CD4-positive, alpha-beta memory T cell (primary cell): ENCODE measurements around the gene MBD3L2. TPM values are rescaled to one million over a fixed set of nuclear protein-coding genes. Genes with fewer than 3 reads are reported as not detected.
"Not testable (repeated sequence)": the region's sequence is repeated elsewhere in the genome, so short reads cannot be mapped to it uniquely, and the experiment has no call there.

ENCODE experiments used
- CTCF ChIA-PET: fragments of 350-600 bp; sonication (Branson Sonifier 250); formaldehyde crosslinking; loops from one replicate; lab custom pipeline; 2021; ENCODE audit warnings: inconsistent platforms; ENCODE audit not compliant: partially characterized antibody; lab: Charles Lee
- POLR2A ChIA-PET: fragments of 350-600 bp; sonication (Branson Sonifier 250); formaldehyde crosslinking; loops from one replicate; lab custom pipeline; 2021; ENCODE audit not compliant: partially characterized antibody; lab: Charles Lee
- DNase-seq, 5 donors: peaks; one replicate each; pipeline versions ENCODE4 v3.0.0 to v3.0.0-alpha.2; 2020 to 2022; ENCODE audit warnings: mixed read lengths in 1 of 5
- H3K27ac ChIP-seq: one replicate; pipeline ENCODE4 v1.7.0; 2013; ENCODE audit warnings: low read depth, low read length
- H3K27me3 ChIP-seq: 2 replicates; pipeline ENCODE4 v1.7.0; 2013; ENCODE audit warnings: mild to moderate bottlenecking, low read length, moderate library complexity; ENCODE audit not compliant: insufficient read depth
- H3K36me3 ChIP-seq: 2 replicates; pipeline ENCODE4 v1.7.0; 2013; ENCODE audit warnings: mild to moderate bottlenecking, low read length, moderate library complexity; ENCODE audit not compliant: insufficient read depth
- H3K4me1 ChIP-seq: 2 replicates; pipeline ENCODE4 v1.7.0; 2013; ENCODE audit warnings: mild to moderate bottlenecking, low read length, moderate library complexity; ENCODE audit not compliant: insufficient read depth
- H3K4me3 ChIP-seq, 2 donors: one replicate each; pipeline ENCODE4 v1.7.0; 2013; ENCODE audit warnings: low read length in 2 of 2, mild to moderate bottlenecking in 1 of 2
- H3K9me3 ChIP-seq, 2 donors: one replicate each; pipeline ENCODE4 v1.7.0; 2013; ENCODE audit warnings: low read length in 2 of 2, control low read depth in 1 of 2; ENCODE audit not compliant: control insufficient read depth in 1 of 2
- H3K27ac Mint-ChIP-seq, 7 donors: one replicate each; pipeline ENCODE4 v1.8.0; 2020 to 2021; ENCODE audit warnings: mixed read lengths in 7 of 7, mild to moderate bottlenecking in 6 of 7, inconsistent platforms in 3 of 7, moderate library complexity in 3 of 7
- H3K27me3 Mint-ChIP-seq, 2 donors: one replicate each; pipeline ENCODE4 v1.8.0; 2020 to 2021; ENCODE audit warnings: mixed read lengths in 2 of 2
- H3K36me3 Mint-ChIP-seq, 2 donors: one replicate each; pipeline ENCODE4 v1.8.0; 2020 to 2021; ENCODE audit warnings: mixed read lengths in 2 of 2, inconsistent platforms in 1 of 2, mild to moderate bottlenecking in 1 of 2
- H3K4me1 Mint-ChIP-seq, 4 donors: one replicate each; pipeline ENCODE4 v1.8.0; 2020 to 2021; ENCODE audit warnings: mixed read lengths in 4 of 4, mild to moderate bottlenecking in 1 of 4
- H3K4me3 Mint-ChIP-seq, 8 donors: one replicate each; pipeline ENCODE4 v1.8.0; 2020 to 2021; ENCODE audit warnings: mixed read lengths in 8 of 8, mild to moderate bottlenecking in 7 of 8, moderate library complexity in 6 of 8, inconsistent platforms in 3 of 8
- H3K9me3 Mint-ChIP-seq, 8 donors: one replicate each; pipeline ENCODE4 v1.8.0; 2020 to 2021; ENCODE audit warnings: mixed read lengths in 8 of 8, mild to moderate bottlenecking in 5 of 8, inconsistent platforms in 3 of 8, moderate library complexity in 1 of 8
- intact Hi-C: fragments of 100-400 bp; cut with micrococcal nuclease; formaldehyde crosslinking; loops from one replicate; pipeline ENCODE4 v1.15.1; 2023
- polyA plus RNA-seq, 2 donors: library from polyadenylated mRNA; unstranded; fragments of 300-500 nt; fragmentation: Illumina TruSeq; gene quantifications; one replicate each; pipeline ENCODE4 v1.2.3, GENCODE V29; 2021
- total RNA-seq, 2 experiments: library from RNA; stranded (reverse); gene quantifications; one replicate each; pipeline ENCODE4 v1.2.3, GENCODE V29; 2021

The MBD3L2 gene
- total RNA-seq: not detected
- polyA plus RNA-seq: not detected

DNA sequence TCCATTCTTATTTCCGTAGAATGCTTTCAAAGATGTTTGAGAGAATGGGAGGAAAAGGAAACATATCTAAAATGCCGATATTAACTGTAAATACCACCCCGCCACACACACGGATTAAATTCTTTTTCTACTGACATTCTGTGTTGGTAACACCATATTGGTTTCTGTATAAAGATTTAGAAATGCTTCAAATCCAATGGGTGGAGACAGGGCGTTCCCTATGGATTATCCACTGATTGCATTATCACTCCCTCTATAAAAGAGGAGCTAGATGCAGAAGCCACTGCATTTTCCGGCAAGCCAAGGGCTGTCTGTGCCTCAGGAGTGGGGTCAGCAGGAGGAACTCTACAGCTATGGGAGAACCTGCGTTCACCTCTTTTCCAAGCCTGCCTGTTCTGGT is at the start of gene MBD3L2:
MBD3L2 (plus strand) TSS at position 301 of the 400 bp plus-strand sequence; CDS start at position 354, 53 bp downstream.
- POLR2A ChIA-PET, H3K27me3 Mint-ChIP-seq, intact Hi-C loops, DNase-seq, H3K4me3 ChIP-seq, H3K4me1 ChIP-seq, H3K27me3 ChIP-seq, H3K4me1 Mint-ChIP-seq, H3K27ac ChIP-seq, H3K4me3 Mint-ChIP-seq, H3K36me3 ChIP-seq, H3K36me3 Mint-ChIP-seq, H3K9me3 Mint-ChIP-seq, H3K9me3 ChIP-seq, H3K27ac Mint-ChIP-seq, CTCF ChIA-PET: not testable (repeated sequence)

- Mint-ChIP-seq H3K36me3 (peaks cover 0 to 6% of the 10 kb centered on the region in 2 donors), H3K27me3 (no peaks in the 10 kb centered on the region), H3K4me1 (peaks cover 14 to 42% (median 23%) of the 10 kb centered on the region in 4 donors), H3K4me3 (no peak overlapping the region), H3K27ac (no peak overlapping the region), H3K9me3 (peaks cover 0 to 6% (median 3%) of the 10 kb centered on the region in 8 donors)
- Histone ChIP-seq H3K27me3 (no peaks in the 10 kb centered on the region), H3K4me3 (no peak overlapping the region), H3K27ac (no peak overlapping the region), H3K36me3 (no peaks in the 10 kb centered on the region), H3K9me3 (no peaks in the 10 kb centered on the region), H3K4me1 (no peaks in the 10 kb centered on the region)
- ChIA-PET CTCF (no interaction called here), POLR2A (interaction anchor here (0.6 kb wide), 1 partner anchor 484 kb away, joined by 3 read pairs; no protein-coding TSS in a partner anchor)
- intact Hi-C loops: no loop called here
- DNase-seq: no peak
Observed at GRCh38 chr19:6999933-7000332, 49.2 kb upstream of the MBD3L2 start.

GRCh38 chr19:7000333-7000732 is 48.8 kb upstream of the MBD3L2 start:
- no peaks in the 10 kb centered on the region for H3K36me3 ChIP-seq
- H3K27ac ChIP-seq: no peak overlapping the region
- H3K4me3 ChIP-seq: no peak overlapping the region
- Mint-ChIP-seq H3K4me1 (peaks cover 10 to 38% (median 22%) of the 10 kb centered on the region in 4 donors), H3K27ac (no peak overlapping the region), H3K4me3 (no peak overlapping the region), H3K36me3 (peaks cover 0 to 2% of the 10 kb centered on the region in 2 donors), H3K27me3 (no peaks in the 10 kb centered on the region), H3K9me3 (peaks cover 0 to 4% (median 0%) of the 10 kb centered on the region in 8 donors)
- CTCF ChIA-PET: no interaction called here
- intact Hi-C loops: no loop called here
- no peaks in the 10 kb centered on the region for H3K27me3 ChIP-seq
- no peaks in the 10 kb centered on the region for H3K9me3 ChIP-seq
- POLR2A ChIA-PET: interaction anchor here (0.6 to 1.0 kb wide), 2 partner anchors 136 to 484 kb away, joined by 3 read pairs; no protein-coding TSS in a partner anchor
- DNase-seq: no peak
- no peaks in the 10 kb centered on the region for H3K4me1 ChIP-seq

DNA sequence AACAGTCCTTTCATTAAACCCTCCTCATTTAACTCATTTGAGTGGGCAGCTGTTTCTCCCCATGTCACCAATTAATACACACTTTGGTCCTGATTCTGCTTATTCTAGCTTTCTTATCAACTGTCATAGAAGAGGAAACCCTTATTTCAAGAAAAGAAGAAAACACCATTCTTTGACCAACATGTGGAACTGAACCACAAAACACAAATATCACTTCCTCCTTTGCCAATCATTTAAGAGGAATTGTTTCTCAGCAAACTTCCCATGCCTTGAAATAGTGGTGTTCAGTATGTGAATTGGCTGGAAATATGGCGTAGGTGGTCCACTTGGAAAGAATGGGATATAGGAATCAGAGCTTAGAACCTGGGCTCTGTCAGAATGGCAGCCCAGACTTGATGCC is 48.3 kb upstream of the MBD3L2 start:
- peak overlapping the region in 1 of 7 donors; percentile 20 for H3K27ac Mint-ChIP-seq
- Histone ChIP-seq H3K9me3 (no peaks in the 10 kb centered on the region), H3K27ac (no peak overlapping the region), H3K27me3 (no peaks in the 10 kb centered on the region), H3K36me3 (no peaks in the 10 kb centered on the region), H3K4me3 (no peak overlapping the region), H3K4me1 (no peaks in the 10 kb centered on the region)
- no peaks in the 10 kb centered on the region for H3K36me3 Mint-ChIP-seq
- intact Hi-C loops: no loop called here
- H3K27me3 Mint-ChIP-seq: no peaks in the 10 kb centered on the region
- peaks cover 9 to 35% (median 20%) of the 10 kb centered on the region in 4 donors for H3K4me1 Mint-ChIP-seq
- CTCF ChIA-PET: no interaction called here
- no peak for DNase-seq
- no peak overlapping the region for H3K4me3 Mint-ChIP-seq
- peaks cover 0 to 2% (median 0%) of the 10 kb centered on the region in 8 donors for H3K9me3 Mint-ChIP-seq
- POLR2A ChIA-PET: interaction anchor here (1.0 kb wide), 1 partner anchor 137 kb away, joined by 3 read pairs; no protein-coding TSS in a partner anchor

GRCh38 chr19:7004313-7004931 is 44.7 kb upstream of the MBD3L2 start:
- CTCF ChIA-PET: no interaction called here
- Mint-ChIP-seq H3K9me3 (peaks cover 0 to 5% (median 0%) of the 10 kb centered on the region in 8 donors), H3K36me3 (no peaks in the 10 kb centered on the region), H3K27me3 (no peaks in the 10 kb centered on the region), H3K4me3 (peak overlapping the region in 2 of 8 donors; percentile 7 to 38), H3K4me1 (peaks cover 17 to 49% (median 32%) of the 10 kb centered on the region in 4 donors), H3K27ac (no peak overlapping the region)
- Histone ChIP-seq H3K36me3 (no peaks in the 10 kb centered on the region), H3K27me3 (no peaks in the 10 kb centered on the region), H3K9me3 (no peaks in the 10 kb centered on the region), H3K4me3 (no peak overlapping the region), H3K4me1 (peaks cover 18% of the 10 kb centered on the region), H3K27ac (no peak overlapping the region)
- peak in 2 of 5 donors; percentile 39 to 53 for DNase-seq
- POLR2A ChIA-PET: no interaction called here
- intact Hi-C loops: no loop called here

DNA sequence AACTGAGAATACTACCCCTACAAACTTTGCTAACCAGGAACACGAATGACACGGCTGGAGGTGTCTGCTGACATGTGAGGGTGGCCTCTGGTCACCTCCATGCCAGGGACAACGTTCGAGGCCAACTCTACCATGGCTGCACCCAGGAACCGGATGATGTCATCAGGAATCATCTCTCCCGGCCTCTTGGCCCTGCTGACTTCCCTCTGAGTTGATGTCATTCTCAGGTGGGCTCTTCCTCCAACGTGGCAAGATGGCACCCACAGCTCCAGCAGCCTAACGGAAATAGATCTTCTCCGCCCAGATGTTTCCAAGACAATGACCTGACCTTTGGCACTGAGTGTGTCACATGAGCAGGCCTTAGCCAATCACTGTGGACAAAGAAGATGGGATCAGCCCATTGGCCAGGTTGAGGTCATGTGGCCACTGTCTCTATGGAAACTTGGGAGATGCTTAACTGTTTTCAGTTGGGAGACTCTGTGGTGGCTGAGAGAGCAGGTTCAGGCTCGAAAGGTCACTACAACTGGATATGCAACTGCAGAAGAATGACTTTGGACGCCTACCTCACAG is 42.9 kb upstream of the MBD3L2 start:
- DNase-seq: no peak
- Histone ChIP-seq H3K4me1 (peaks cover 30% of the 10 kb centered on the region), H3K27me3 (no peaks in the 10 kb centered on the region), H3K4me3 (no peak overlapping the region), H3K27ac (no peak overlapping the region), H3K9me3 (no peaks in the 10 kb centered on the region), H3K36me3 (no peaks in the 10 kb centered on the region)
- Mint-ChIP-seq H3K9me3 (peaks cover 0 to 5% (median 0%) of the 10 kb centered on the region in 8 donors), H3K27ac (peak overlapping the region in 1 of 7 donors; percentile 27), H3K36me3 (no peaks in the 10 kb centered on the region), H3K27me3 (no peaks in the 10 kb centered on the region), H3K4me1 (peaks cover 24 to 51% (median 41%) of the 10 kb centered on the region in 4 donors), H3K4me3 (no peak overlapping the region)
- ChIA-PET CTCF (no interaction called here), POLR2A (no interaction called here)
- intact Hi-C loops: no loop called here

GRCh38 chr19:7007859-7008258 is 41.3 kb upstream of the MBD3L2 start:
- intact Hi-C loops: no loop called here
- Histone ChIP-seq H3K27me3 (no peaks in the 10 kb centered on the region), H3K27ac (no peak overlapping the region), H3K4me1 (peaks cover 33% of the 10 kb centered on the region), H3K9me3 (no peaks in the 10 kb centered on the region), H3K36me3 (no peaks in the 10 kb centered on the region), H3K4me3 (no peak overlapping the region)
- ChIA-PET POLR2A (interaction anchor here (0.6 to 2.1 kb wide), 2 partner anchors 61 to 139 kb away, joined by 3 to 9 read pairs; partner anchors contain the start of gene ZNF557), CTCF (no interaction called here)
- DNase-seq: no peak
- Mint-ChIP-seq H3K36me3 (no peaks in the 10 kb centered on the region), H3K4me3 (peak overlapping the region in 1 of 8 donors; percentile 6), H3K9me3 (peaks cover 0 to 5% (median 0%) of the 10 kb centered on the region in 8 donors), H3K27me3 (no peaks in the 10 kb centered on the region), H3K27ac (peak overlapping the region in 1 of 7 donors; percentile 41), H3K4me1 (peaks cover 28 to 66% (median 41%) of the 10 kb centered on the region in 4 donors)
